ENCODE measurements around the gene WNT5A.

Gene WNT5A

GRCh38 chr3:55491296-55491816 is 4.2 kb upstream of the WNT5A start:
- Mint-ChIP-seq H3K27ac (no peak overlapping the region), H3K36me3 (ENCODE audit: low read depth) (no peaks in the 10 kb centered on the region), H3K4me3 (no peak overlapping the region), H3K9me3 (no peaks in the 10 kb centered on the region), H3K27me3 (peaks cover 46% of the 10 kb centered on the region), H3K4me1 (ENCODE audit: low read depth) (peaks cover 16% of the 10 kb centered on the region)
- no peak for DNase-seq

GRCh38 chr3:55490276-55490913 is 3.3 kb upstream of the WNT5A start:
- H3K9me3 Mint-ChIP-seq, result no peaks in the 10 kb centered on the region
- no peak overlapping the region for H3K27ac Mint-ChIP-seq
- H3K4me1 Mint-ChIP-seq (ENCODE audit: low read depth), result peaks cover 21% of the 10 kb centered on the region
- DNase-seq, result no peak
- no peak overlapping the region for H3K4me3 Mint-ChIP-seq
- peaks cover 55% of the 10 kb centered on the region for H3K27me3 Mint-ChIP-seq
- no peaks in the 10 kb centered on the region for H3K36me3 Mint-ChIP-seq (ENCODE audit: low read depth)

GRCh38 chr3:55489798-55490132 is 2.7 kb upstream of the WNT5A start:
- peaks cover 24% of the 10 kb centered on the region for H3K4me1 Mint-ChIP-seq (ENCODE audit: low read depth)
- no peaks in the 10 kb centered on the region for H3K36me3 Mint-ChIP-seq (ENCODE audit: low read depth)
- H3K27ac Mint-ChIP-seq, result no peak overlapping the region
- no peak for DNase-seq
- H3K4me3 Mint-ChIP-seq, result no peak overlapping the region
- H3K27me3 Mint-ChIP-seq, result peaks cover 60% of the 10 kb centered on the region
- no peaks in the 10 kb centered on the region for H3K9me3 Mint-ChIP-seq

- no peak for DNase-seq
- Mint-ChIP-seq H3K9me3 (no peaks in the 10 kb centered on the region), H3K4me1 (ENCODE audit: low read depth) (peaks cover 27% of the 10 kb centered on the region), H3K27ac (no peak overlapping the region), H3K27me3 (peaks cover 73% of the 10 kb centered on the region), H3K4me3 (peak overlapping the region; percentile 48), H3K36me3 (ENCODE audit: low read depth) (no peaks in the 10 kb centered on the region)
Observed at GRCh38 chr3:55488398-55489055, 1.4 kb upstream of the WNT5A start.

- H3K27ac Mint-ChIP-seq, result no peak overlapping the region
- no peaks in the 10 kb centered on the region for H3K9me3 Mint-ChIP-seq
- no peak for DNase-seq
- peaks cover 31% of the 10 kb centered on the region for H3K4me1 Mint-ChIP-seq (ENCODE audit: low read depth)
- no peaks in the 10 kb centered on the region for H3K36me3 Mint-ChIP-seq (ENCODE audit: low read depth)
- H3K27me3 Mint-ChIP-seq, result peaks cover 82% of the 10 kb centered on the region
- H3K4me3 Mint-ChIP-seq, result peak overlapping the region; percentile 67
Observed at GRCh38 chr3:55487381-55488241, 505 bp upstream of the WNT5A start.

GRCh38 chr3:55486101-55486856 is 827 bp downstream of the WNT5A start:
- peaks cover 91% of the 10 kb centered on the region for H3K27me3 Mint-ChIP-seq
- H3K36me3 Mint-ChIP-seq (ENCODE audit: low read depth), result no peaks in the 10 kb centered on the region
- peaks cover 31% of the 10 kb centered on the region for H3K4me1 Mint-ChIP-seq (ENCODE audit: low read depth)
- no peaks in the 10 kb centered on the region for H3K9me3 Mint-ChIP-seq
- H3K4me3 Mint-ChIP-seq, result peak overlapping the region; percentile 25
- DNase-seq, result no peak
- peak overlapping the region; percentile 47 for H3K27ac Mint-ChIP-seq

- DNase-seq, result peak; percentile 50
- Mint-ChIP-seq H3K9me3 (peaks cover 3% of the 10 kb centered on the region), H3K4me3 (no peak overlapping the region), H3K27me3 (peaks cover 92% of the 10 kb centered on the region), H3K36me3 (ENCODE audit: low read depth) (no peaks in the 10 kb centered on the region), H3K4me1 (ENCODE audit: low read depth) (peaks cover 33% of the 10 kb centered on the region), H3K27ac (no peak overlapping the region)
Observed at GRCh38 chr3:55484801-55485791, 2.0 kb downstream of the WNT5A start.

GRCh38 chr3:55484191-55484689 is 2.9 kb downstream of the WNT5A start:
- H3K27ac Mint-ChIP-seq, result no peak overlapping the region
- peaks cover 33% of the 10 kb centered on the region for H3K4me1 Mint-ChIP-seq (ENCODE audit: low read depth)
- peaks cover 3% of the 10 kb centered on the region for H3K9me3 Mint-ChIP-seq
- no peaks in the 10 kb centered on the region for H3K36me3 Mint-ChIP-seq (ENCODE audit: low read depth)
- peaks cover 94% of the 10 kb centered on the region for H3K27me3 Mint-ChIP-seq
- no peak for DNase-seq
- H3K4me3 Mint-ChIP-seq, result no peak overlapping the region

GRCh38 chr3:55483196-55484095 is 3.7 kb downstream of the WNT5A start:
- Mint-ChIP-seq H3K9me3 (peaks cover 3% of the 10 kb centered on the region), H3K36me3 (ENCODE audit: low read depth) (no peaks in the 10 kb centered on the region), H3K4me1 (ENCODE audit: low read depth) (peaks cover 31% of the 10 kb centered on the region), H3K27ac (no peak overlapping the region), H3K27me3 (peaks cover 92% of the 10 kb centered on the region), H3K4me3 (no peak overlapping the region)
- no peak for DNase-seq

GRCh38 chr3:55482496-55483195 is 4.5 kb downstream of the WNT5A start:
- DNase-seq, result no peak
- Mint-ChIP-seq H3K27ac (no peak overlapping the region), H3K4me1 (ENCODE audit: low read depth) (peaks cover 27% of the 10 kb centered on the region), H3K27me3 (peaks cover 94% of the 10 kb centered on the region), H3K9me3 (peaks cover 3% of the 10 kb centered on the region), H3K36me3 (ENCODE audit: low read depth) (no peaks in the 10 kb centered on the region), H3K4me3 (no peak overlapping the region)

- H3K9me3 Mint-ChIP-seq, result peaks cover 3% of the 10 kb centered on the region
- H3K4me3 Mint-ChIP-seq, result no peak overlapping the region
- no peak overlapping the region for H3K27ac Mint-ChIP-seq
- H3K36me3 Mint-ChIP-seq (ENCODE audit: low read depth), result no peaks in the 10 kb centered on the region
- DNase-seq, result no peak
- H3K27me3 Mint-ChIP-seq, result peaks cover 92% of the 10 kb centered on the region
- H3K4me1 Mint-ChIP-seq (ENCODE audit: low read depth), result peaks cover 22% of the 10 kb centered on the region
Observed at GRCh38 chr3:55481744-55482495, 5.2 kb downstream of the WNT5A start.

Data from activated T-cell treated with anti-CD3 and anti-CD28 coated beads, Interleukin-2, amount 50 U/mL, for 24 hours (primary cell).